Brain microvascular endothelial cell (primary cell): ENCODE results near the gene CHRNA1.

Source experiments
- DNase-seq: peaks from one replicate; pipeline ENCODE4 v3.0.0-alpha.2; 2020
- H3K27ac ChIP-seq: fragments of 250-450 bp; sonication (Bioruptor Pico); 2 replicates; pipeline ENCODE4 v1.5.1; 2020; ENCODE audit warnings: mild to moderate bottlenecking, moderate library complexity
- H3K27me3 ChIP-seq: fragments of 250-450 bp; sonication (Bioruptor Pico); replicated peaks from 2 replicates; pipeline ENCODE4 v1.5.1; 2020; ENCODE audit warnings: mild to moderate bottlenecking
- H3K36me3 ChIP-seq: fragments of 250-450 bp; sonication (Bioruptor Pico); replicated peaks from 2 replicates; pipeline ENCODE4 v1.5.1; 2020; ENCODE audit warnings: mild to moderate bottlenecking
- H3K4me3 ChIP-seq: 2 replicates; pipeline ENCODE4 v1.5.1; 2011; ENCODE audit warnings: low read depth, mild to moderate bottlenecking, control low read depth, low read length, moderate library complexity
- in situ Hi-C: cut with HindIII; loops from 2 replicates; pipeline ENCODE4 v1.10.0; 2017; ENCODE audit warnings: low sequenced_read_pairs, low pct_ligation_motif_present
- TF ChIP-seq, protein P1 (sequence below): IDR thresholded peaks from 2 replicates; pipeline ENCODE4 v1.5.1; 2011; ENCODE audit warnings: low read depth, mild to moderate bottlenecking, moderate library complexity, low read length, control low read depth, inconsistent platforms; ENCODE audit errors: missing control alignments

Gene CHRNA1

GRCh38 chr2:174722942-174723592 lies 41.2 kb downstream of the CHRNA1 start:
- in situ Hi-C loops = no loop called here
- no peak for DNase-seq
- TF ChIP-seq, protein P1, sequence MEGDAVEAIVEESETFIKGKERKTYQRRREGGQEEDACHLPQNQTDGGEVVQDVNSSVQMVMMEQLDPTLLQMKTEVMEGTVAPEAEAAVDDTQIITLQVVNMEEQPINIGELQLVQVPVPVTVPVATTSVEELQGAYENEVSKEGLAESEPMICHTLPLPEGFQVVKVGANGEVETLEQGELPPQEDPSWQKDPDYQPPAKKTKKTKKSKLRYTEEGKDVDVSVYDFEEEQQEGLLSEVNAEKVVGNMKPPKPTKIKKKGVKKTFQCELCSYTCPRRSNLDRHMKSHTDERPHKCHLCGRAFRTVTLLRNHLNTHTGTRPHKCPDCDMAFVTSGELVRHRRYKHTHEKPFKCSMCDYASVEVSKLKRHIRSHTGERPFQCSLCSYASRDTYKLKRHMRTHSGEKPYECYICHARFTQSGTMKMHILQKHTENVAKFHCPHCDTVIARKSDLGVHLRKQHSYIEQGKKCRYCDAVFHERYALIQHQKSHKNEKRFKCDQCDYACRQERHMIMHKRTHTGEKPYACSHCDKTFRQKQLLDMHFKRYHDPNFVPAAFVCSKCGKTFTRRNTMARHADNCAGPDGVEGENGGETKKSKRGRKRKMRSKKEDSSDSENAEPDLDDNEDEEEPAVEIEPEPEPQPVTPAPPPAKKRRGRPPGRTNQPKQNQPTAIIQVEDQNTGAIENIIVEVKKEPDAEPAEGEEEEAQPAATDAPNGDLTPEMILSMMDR = no peak
- no peaks in the 10 kb centered on the region for H3K27me3 ChIP-seq
- H3K27ac ChIP-seq = no peak overlapping the region
- no peak overlapping the region for H3K4me3 ChIP-seq
- H3K36me3 ChIP-seq = no peaks in the 10 kb centered on the region

DNA sequence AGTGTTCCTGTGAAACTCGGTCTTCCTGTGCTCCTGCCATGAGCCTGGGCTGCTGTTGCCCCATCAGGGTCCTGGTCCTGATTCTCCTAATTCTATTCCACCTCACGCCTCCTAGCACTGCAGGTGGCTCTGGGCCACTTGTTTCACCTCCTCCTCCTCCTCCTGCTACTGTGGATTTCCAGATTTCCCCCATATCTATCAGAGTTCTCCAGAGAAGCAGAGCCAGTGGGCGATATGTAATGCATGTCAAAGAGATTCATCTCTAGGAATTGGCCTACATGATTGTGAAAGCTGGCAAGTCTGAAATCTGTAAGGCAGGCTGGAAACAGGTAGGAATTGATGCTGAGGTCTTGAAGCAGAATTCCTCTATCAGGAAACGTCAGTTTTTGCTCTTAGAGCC lies 45.3 kb downstream of the CHRNA1 start:
- Histone ChIP-seq H3K4me3 (no peak overlapping the region), H3K36me3 (no peaks in the 10 kb centered on the region), H3K27ac (no peak overlapping the region), H3K27me3 (no peaks in the 10 kb centered on the region)
- no peak for DNase-seq
- TF ChIP-seq, protein P1 = no peak
- in situ Hi-C loops = no loop called here

GRCh38 chr2:174718591-174718990 lies 45.7 kb downstream of the CHRNA1 start:
- in situ Hi-C loops = no loop called here
- TF ChIP-seq, protein P1 = no peak
- no peak overlapping the region for H3K4me3 ChIP-seq
- H3K27me3 ChIP-seq = no peaks in the 10 kb centered on the region
- DNase-seq = no peak
- no peaks in the 10 kb centered on the region for H3K36me3 ChIP-seq
- no peak overlapping the region for H3K27ac ChIP-seq

DNA sequence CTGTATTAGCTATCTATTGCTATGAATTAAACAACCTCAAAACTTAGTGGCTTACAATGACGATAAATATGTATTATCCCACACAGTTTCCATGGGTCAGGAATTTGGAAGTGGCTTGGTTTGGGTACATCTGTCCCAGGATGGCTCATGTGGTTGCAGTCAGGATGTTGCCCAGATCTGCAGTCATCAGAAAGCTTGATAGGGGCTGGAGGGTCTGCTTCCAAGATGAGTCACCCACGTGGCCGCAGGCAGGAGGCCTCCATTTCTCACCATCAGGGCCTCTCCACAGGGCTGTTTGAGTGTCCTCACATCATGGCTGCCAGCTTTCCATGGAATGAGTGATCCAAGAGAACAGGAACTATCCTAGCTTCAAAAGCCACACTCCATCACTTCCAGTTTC lies 46.4 kb downstream of the CHRNA1 start:
- in situ Hi-C loops = no loop called here
- TF ChIP-seq, protein P1 = no peak
- no peaks in the 10 kb centered on the region for H3K27me3 ChIP-seq
- no peaks in the 10 kb centered on the region for H3K36me3 ChIP-seq
- DNase-seq = no peak
- H3K4me3 ChIP-seq = no peak overlapping the region
- H3K27ac ChIP-seq = no peak overlapping the region

GRCh38 chr2:174717273-174717672 lies 47.0 kb downstream of the CHRNA1 start:
- H3K36me3 ChIP-seq = no peaks in the 10 kb centered on the region
- no peak overlapping the region for H3K4me3 ChIP-seq
- H3K27ac ChIP-seq = no peak overlapping the region
- peak; percentile 28 for DNase-seq
- H3K27me3 ChIP-seq = no peaks in the 10 kb centered on the region
- TF ChIP-seq, protein P1 = no peak
- in situ Hi-C loops = no loop called here

DNA sequence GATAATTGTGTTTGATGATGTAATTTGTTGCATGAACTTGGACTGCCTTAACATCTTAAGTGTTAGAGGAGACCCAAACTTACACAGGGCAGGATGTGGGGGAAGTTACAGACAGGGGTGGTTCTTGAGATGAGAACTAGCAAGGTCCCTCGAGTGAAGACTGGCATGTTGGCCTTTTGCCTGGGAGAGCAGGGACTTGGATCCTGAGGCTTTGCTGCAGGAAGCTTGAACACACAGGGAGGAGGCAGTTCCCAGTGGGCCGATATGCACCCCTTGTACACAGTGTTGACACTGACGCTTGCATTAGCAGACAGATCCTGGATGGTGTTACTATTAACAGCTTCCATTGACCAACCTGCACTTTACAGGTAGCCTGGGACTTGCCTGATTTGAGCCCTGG lies 47.5 kb downstream of the CHRNA1 start:
- Histone ChIP-seq H3K27me3 (no peaks in the 10 kb centered on the region), H3K36me3 (no peaks in the 10 kb centered on the region), H3K27ac (no peak overlapping the region), H3K4me3 (no peak overlapping the region)
- no peak for DNase-seq
- TF ChIP-seq, protein P1 = no peak
- in situ Hi-C loops = no loop called here
